ENCODE results near the gene GALNT11. TPM values are rescaled to one million over a fixed set of nuclear protein-coding genes. Genes with fewer than 3 reads are reported as not detected.
"Not testable (repeated sequence)": the region's sequence is repeated elsewhere in the genome, so short reads cannot be mapped to it uniquely, and the experiment has no call there.

The GALNT11 gene
- total and polyA plus RNA-seq, 8 donors, result 36.5 to 69.0 (median 61.6) TPM

GRCh38 chr7:152014722-152015121 is 10.8 kb upstream of the GALNT11 start:
- TF ChIP-seq CTCF (IDR thresholded peaks at IDR 0.05), result no peak
- DNase-seq (no peak), ATAC-seq (no peak)
- H3K27me3 ChIP-seq, result no peaks in the 10 kb centered on the region
- H3K4me3 ChIP-seq, result no peak overlapping the region
- intact Hi-C loops (cut with DNase I), result no loop called here
- H3K9me3 ChIP-seq, result no peaks in the 10 kb centered on the region
- no peaks in the 10 kb centered on the region for H3K36me3 ChIP-seq
- no peaks in the 10 kb centered on the region for H3K4me1 ChIP-seq
- no peak overlapping the region for H3K27ac ChIP-seq

- H3K36me3 ChIP-seq, result no peaks in the 10 kb centered on the region
- ATAC-seq (no peak), DNase-seq (no peak)
- TF ChIP-seq CTCF (IDR thresholded peaks at IDR 0.05), result no peak
- intact Hi-C loops (cut with DNase I), result no loop called here
- no peaks in the 10 kb centered on the region for H3K9me3 ChIP-seq
- no peak overlapping the region for H3K4me3 ChIP-seq
- no peak overlapping the region for H3K27ac ChIP-seq
- H3K27me3 ChIP-seq, result no peaks in the 10 kb centered on the region
- H3K4me1 ChIP-seq, result no peaks in the 10 kb centered on the region
Measured at GRCh38 chr7:152015600-152015999, 9.9 kb upstream of the GALNT11 start.

GRCh38 chr7:152016947-152017346 is 8.5 kb upstream of the GALNT11 start:
- intact Hi-C loops (cut with DNase I), result no loop called here
- no peak for TF ChIP-seq CTCF (IDR thresholded peaks at IDR 0.05)
- Histone ChIP-seq H3K27ac (no peak overlapping the region), H3K4me3 (no peak overlapping the region), H3K27me3 (no peaks in the 10 kb centered on the region), H3K4me1 (no peaks in the 10 kb centered on the region), H3K9me3 (no peaks in the 10 kb centered on the region), H3K36me3 (no peaks in the 10 kb centered on the region)
- ATAC-seq (no peak), DNase-seq (no peak)

GRCh38 chr7:152017683-152018082 is 7.8 kb upstream of the GALNT11 start:
- ATAC-seq; H3K27ac ChIP-seq; H3K36me3 ChIP-seq; H3K9me3 ChIP-seq; H3K4me1 ChIP-seq; H3K4me3 ChIP-seq; DNase-seq; H3K27me3 ChIP-seq; intact Hi-C loops (cut with DNase I): not testable (repeated sequence)

- H3K9me3 ChIP-seq; H3K27me3 ChIP-seq; ATAC-seq; H3K4me3 ChIP-seq; H3K27ac ChIP-seq; DNase-seq; intact Hi-C loops (cut with DNase I); H3K36me3 ChIP-seq: not testable (repeated sequence)
- H3K4me1 ChIP-seq, result peaks cover 6 to 14% of the 10 kb centered on the region in 2 donors
Measured at GRCh38 chr7:152021740-152022139, 3.7 kb upstream of the GALNT11 start.

GRCh38 chr7:152025937-152026890 is 740 bp downstream of the GALNT11 start:
- H3K4me3 ChIP-seq, result peak overlapping the region; percentile 54 to 79
- ATAC-seq (no peak), DNase-seq (no peak)
- H3K36me3 ChIP-seq, result peaks cover 0 to 7% of the 10 kb centered on the region in 2 donors
- H3K4me1 ChIP-seq, result peaks cover 8 to 40% of the 10 kb centered on the region in 2 donors
- H3K9me3 ChIP-seq, result peaks cover 0 to 2% of the 10 kb centered on the region in 2 donors
- H3K27ac ChIP-seq, result peak overlapping the region; percentile 79 to 90
- intact Hi-C loops (cut with DNase I), result no loop called here
- no peak for TF ChIP-seq CTCF (IDR thresholded peaks at IDR 0.05)
- H3K27me3 ChIP-seq, result no peaks in the 10 kb centered on the region

- intact Hi-C loops (cut with DNase I); H3K9me3 ChIP-seq; DNase-seq: not testable (repeated sequence)
Measured at GRCh38 chr7:152027491-152028365, 2.3 kb downstream of the GALNT11 start.

More at GRCh38 chr7:152027491-152028365, 2.3 kb downstream of the GALNT11 start:
- peaks cover 8 to 41% of the 10 kb centered on the region in 2 donors for H3K4me1 ChIP-seq
- H3K27me3 ChIP-seq, H3K27ac ChIP-seq, H3K4me3 ChIP-seq, H3K36me3 ChIP-seq, ATAC-seq: not testable (repeated sequence)
